Mesenchymal stem cell (in vitro differentiated cells and primary cell): ENCODE measurements around the gene MAPK7.
A peak's percentile ranks its signal among the peaks of the same experiment; 100 is the strongest.

Experiments
- DNase-seq: peaks from one replicate; pipeline ENCODE4 v3.0.0-alpha.2; 2013
- H2AFZ ChIP-seq: one replicate; pipeline ENCODE4 v1.6.1; 2013; ENCODE audit warnings: low read depth, mild to moderate bottlenecking, control low read depth, inconsistent platforms, low read length, moderate library complexity
- H2AK5ac ChIP-seq: 2 replicates; pipeline ENCODE4 v1.6.1; 2013; ENCODE audit warnings: low read length, moderate library complexity, mild to moderate bottlenecking, inconsistent platforms; ENCODE audit not compliant: severe bottlenecking
- H2BK120ac ChIP-seq: one replicate; pipeline ENCODE4 v1.6.1; 2013; ENCODE audit warnings: low read depth, mild to moderate bottlenecking, inconsistent platforms, low read length, moderate library complexity
- H2BK12ac ChIP-seq, 2 experiments: one replicate each; pipeline ENCODE4 v1.6.1; 2013; ENCODE audit warnings: inconsistent platforms in 2 of 2, low read length in 2 of 2, mild to moderate bottlenecking in 2 of 2, moderate library complexity in 2 of 2, control low read depth in 1 of 2
- H2BK15ac ChIP-seq: one replicate; pipeline ENCODE4 v1.6.1; 2013; ENCODE audit warnings: mild to moderate bottlenecking, low read depth, inconsistent platforms; ENCODE audit not compliant: poor library complexity, severe bottlenecking
- H2BK5ac ChIP-seq: 2 replicates; pipeline ENCODE4 v1.6.1; 2013; ENCODE audit warnings: low read depth, mild to moderate bottlenecking, low read length, control low read depth, inconsistent platforms; ENCODE audit not compliant: poor library complexity, severe bottlenecking
- H3K14ac ChIP-seq, 2 experiments: one replicate each; pipeline ENCODE4 v1.6.1; 2013; ENCODE audit warnings: inconsistent platforms in 2 of 2, low read length in 2 of 2, control low read depth in 1 of 2, mild to moderate bottlenecking in 1 of 2, moderate library complexity in 1 of 2
- H3K18ac ChIP-seq, 2 experiments: one replicate each; pipeline ENCODE4 v1.6.1; 2013; ENCODE audit warnings: inconsistent platforms in 2 of 2, low read length in 2 of 2, control low read depth in 1 of 2, low read depth in 1 of 2, mild to moderate bottlenecking in 1 of 2
- H3K23ac ChIP-seq, 2 experiments: one replicate each; pipeline ENCODE4 v1.6.1; 2013; ENCODE audit warnings: inconsistent platforms in 2 of 2, low read length in 2 of 2, mild to moderate bottlenecking in 2 of 2, moderate library complexity in 2 of 2, control low read depth in 1 of 2
- H3K27ac ChIP-seq: 2 replicates; pipeline ENCODE4 v1.5.1; 2013; ENCODE audit warnings: mild to moderate bottlenecking, moderate library complexity, low read length, control low read depth, inconsistent platforms; ENCODE audit not compliant: poor library complexity, severe bottlenecking
- H3K27me3 ChIP-seq, 2 experiments: 2 replicates each; pipeline versions ENCODE4 v1.6.1 to v1.7.0; 2013; ENCODE audit warnings: low read length in 2 of 2, mild to moderate bottlenecking in 2 of 2, moderate library complexity in 2 of 2, control low read depth in 1 of 2, inconsistent platforms in 1 of 2; ENCODE audit not compliant: control insufficient read depth in 1 of 2, insufficient read depth in 1 of 2
- H3K36me3 ChIP-seq, 2 experiments: 2 replicates each; pipeline versions ENCODE4 v1.6.1 to v1.7.0; 2013; ENCODE audit warnings: low read length in 2 of 2, control low read depth in 1 of 2, inconsistent platforms in 1 of 2, low read depth in 1 of 2, mild to moderate bottlenecking in 1 of 2; ENCODE audit not compliant: insufficient read depth in 2 of 2, control insufficient read depth in 1 of 2
- H3K4ac ChIP-seq, 2 experiments: one replicate each; pipeline ENCODE4 v1.6.1; 2013; ENCODE audit warnings: inconsistent platforms in 2 of 2, low read length in 2 of 2, mild to moderate bottlenecking in 2 of 2, moderate library complexity in 2 of 2, control low read depth in 1 of 2, low read depth in 1 of 2
- H3K4me1 ChIP-seq: 2 replicates; pipeline ENCODE4 v1.6.1; 2013; ENCODE audit warnings: low read depth, low read length, control low read depth; ENCODE audit not compliant: control insufficient read depth, insufficient read depth
- H3K4me2 ChIP-seq: 2 replicates; pipeline ENCODE4 v1.6.1; 2013; ENCODE audit warnings: low read length, mild to moderate bottlenecking, inconsistent platforms; ENCODE audit not compliant: poor library complexity, severe bottlenecking
- H3K4me3 ChIP-seq, 2 experiments: 2 replicates each; pipeline versions ENCODE4 v1.5.1 to v1.7.0; 2013; ENCODE audit warnings: low read length in 2 of 2, mild to moderate bottlenecking in 2 of 2, control low read depth in 1 of 2, low read depth in 1 of 2; ENCODE audit not compliant: insufficient read depth in 1 of 2
- H3K79me1 ChIP-seq: replicated peaks from 2 replicates; pipeline ENCODE4 v1.6.1; 2013; ENCODE audit warnings: mild to moderate bottlenecking, control low read depth, low read length, inconsistent platforms; ENCODE audit not compliant: poor library complexity, severe bottlenecking
- H3K9ac ChIP-seq: 2 replicates; pipeline ENCODE4 v1.7.0; 2013; ENCODE audit warnings: mild to moderate bottlenecking, low read length, moderate library complexity
- H3K9me3 ChIP-seq: 2 replicates; pipeline ENCODE4 v1.7.0; 2013; ENCODE audit warnings: mild to moderate bottlenecking, low read length; ENCODE audit not compliant: control insufficient read depth
- H4K8ac ChIP-seq: one replicate; pipeline ENCODE4 v1.6.1; 2013; ENCODE audit warnings: inconsistent platforms, mild to moderate bottlenecking, low read length, moderate library complexity
- H4K91ac ChIP-seq: one replicate; pipeline ENCODE4 v1.6.1; 2013; ENCODE audit warnings: mild to moderate bottlenecking, low read length, inconsistent platforms
- WGBS: methylation state at CpG from one replicate; pipeline ENCODE4 v1.1.7; 2013; ENCODE audit warnings: mixed read lengths; 5-methylcytosine and 5-hydroxymethylcytosine counted together

Gene MAPK7

DNA sequence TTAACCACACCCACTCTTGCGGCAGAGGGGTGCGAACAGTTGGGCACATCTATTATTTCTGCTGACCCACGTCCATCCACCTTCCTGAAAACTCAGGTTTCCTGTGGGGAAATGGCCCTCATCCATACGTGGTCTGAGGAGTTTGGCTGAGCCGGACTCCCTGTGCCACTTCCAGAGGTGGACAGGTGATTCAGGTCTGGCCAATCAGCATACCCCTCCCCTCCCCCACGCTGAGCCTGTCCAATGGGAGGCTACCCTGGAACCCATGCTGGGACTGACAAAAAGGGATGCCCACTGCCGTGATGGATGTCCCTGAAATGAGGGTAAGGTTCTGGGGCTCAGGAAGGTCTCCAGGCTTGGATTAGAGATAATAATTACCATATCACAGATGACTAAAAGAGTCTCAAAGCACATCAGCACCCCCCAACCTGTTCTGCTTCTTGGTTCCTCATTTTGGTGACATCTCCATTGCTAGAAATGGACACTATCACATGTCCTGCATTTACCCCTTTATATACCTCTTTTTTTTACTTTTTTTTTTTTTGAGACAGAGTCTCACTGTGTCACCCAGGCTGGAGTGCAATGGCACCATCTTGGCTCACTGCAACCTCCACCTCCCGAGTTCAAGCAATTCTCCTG, 5.3 kb upstream of the MAPK7 start:
- Histone ChIP-seq H3K14ac (no peak overlapping the region), H2AK5ac (no peak overlapping the region), H3K27ac (no peak overlapping the region), H3K9ac (no peak overlapping the region), H2BK12ac (peak overlapping the region; percentile 10 to 19), H3K36me3 (peaks cover 5 to 6% of the 10 kb centered on the region in 2 experiments), H3K79me1 (peaks cover 10% of the 10 kb centered on the region), H2BK5ac (no peak overlapping the region), H2BK15ac (peak overlapping the region; percentile 36), H3K4me1 (no peaks in the 10 kb centered on the region), H2AFZ (no peak overlapping the region), H3K27me3 (no peaks in the 10 kb centered on the region), H3K9me3 (no peaks in the 10 kb centered on the region), H4K91ac (no peak overlapping the region), H3K4me2 (no peak overlapping the region), H2BK120ac (no peak overlapping the region), H3K4me3 (no peak overlapping the region), H4K8ac (no peak overlapping the region), H3K23ac (no peak overlapping the region), H3K4ac (no peak overlapping the region), H3K18ac (no peak overlapping the region)
- WGBS, result 91% methylated on average over 7 of the region's 8 CpGs
- DNase-seq, result no peak

DNA sequence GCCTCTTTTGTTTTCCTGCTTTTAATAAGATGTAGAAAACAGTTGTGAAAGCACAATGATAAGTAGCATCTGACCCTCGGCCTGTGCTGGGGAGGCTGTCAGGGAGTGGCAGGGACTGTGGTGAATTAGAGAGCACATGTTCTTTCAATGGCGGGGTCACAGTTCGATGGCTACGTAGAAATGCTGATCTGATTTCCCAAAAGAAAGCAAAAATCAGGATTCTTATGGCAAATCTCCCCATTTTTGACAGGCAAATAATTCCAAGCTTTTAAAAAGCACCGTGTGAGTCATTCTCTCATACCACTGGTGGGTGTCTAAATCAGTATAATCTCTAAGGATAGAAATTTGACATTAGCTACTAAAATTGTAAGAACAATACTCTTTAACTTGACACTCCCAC, 4.2 kb upstream of the MAPK7 start:
- H2AFZ ChIP-seq, result no peak overlapping the region
- no peak overlapping the region for H4K91ac ChIP-seq
- peak overlapping the region; percentile 13 for H3K9ac ChIP-seq
- peaks cover 10% of the 10 kb centered on the region for H3K79me1 ChIP-seq
- no peak overlapping the region for H3K4me2 ChIP-seq
- H3K4me1 ChIP-seq, result no peaks in the 10 kb centered on the region
- no peak overlapping the region for H2BK5ac ChIP-seq
- no peak overlapping the region for H3K4me3 ChIP-seq
- no peak overlapping the region for H3K27ac ChIP-seq
- peaks cover 6 to 9% of the 10 kb centered on the region in 2 experiments for H3K36me3 ChIP-seq
- no peak overlapping the region for H2AK5ac ChIP-seq
- DNase-seq, result no peak
- H3K9me3 ChIP-seq, result no peaks in the 10 kb centered on the region
- H2BK120ac ChIP-seq, result no peak overlapping the region
- H3K27me3 ChIP-seq, result no peaks in the 10 kb centered on the region
- H4K8ac ChIP-seq, result no peak overlapping the region
- whole genome bisulfite sequencing, result 90% methylated on average over 4 of the region's 5 CpGs
- H3K4ac ChIP-seq, result no peak overlapping the region
- no peak overlapping the region for H2BK15ac ChIP-seq
- no peak overlapping the region for H3K23ac ChIP-seq
- H3K18ac ChIP-seq, result no peak overlapping the region
- H3K14ac ChIP-seq, result no peak overlapping the region
- H2BK12ac ChIP-seq, result no peak overlapping the region

DNA sequence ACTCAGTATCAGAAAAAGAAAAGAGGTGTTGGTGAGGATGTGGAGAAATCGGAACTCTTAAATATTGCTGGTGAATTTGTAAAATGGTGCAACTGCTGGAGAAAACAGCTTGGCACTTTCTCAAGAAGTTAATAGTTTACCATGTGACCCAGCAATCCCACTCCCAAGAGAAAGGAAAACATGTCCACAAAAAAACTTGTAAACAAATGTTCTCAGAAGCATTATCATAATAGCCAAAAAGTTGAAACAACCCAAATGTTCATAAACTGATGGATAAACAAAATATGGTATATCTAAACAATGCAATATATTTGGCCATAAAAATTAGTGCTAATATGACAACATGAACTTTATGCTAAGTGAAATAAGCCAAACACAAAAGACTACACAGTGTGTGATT, 2.6 kb upstream of the MAPK7 start:
- no peaks in the 10 kb centered on the region for H3K9me3 ChIP-seq
- no peak overlapping the region for H2BK5ac ChIP-seq
- H2BK15ac ChIP-seq, result no peak overlapping the region
- H3K4me3 ChIP-seq, result no peak overlapping the region
- no peak overlapping the region for H2BK120ac ChIP-seq
- no peak for DNase-seq
- no peak overlapping the region for H4K91ac ChIP-seq
- no peak overlapping the region for H2AK5ac ChIP-seq
- H2BK12ac ChIP-seq, result no peak overlapping the region
- WGBS, result no CpG with 5 or more reads among the region's 1 CpG
- H3K18ac ChIP-seq, result no peak overlapping the region
- H3K27me3 ChIP-seq, result no peaks in the 10 kb centered on the region
- H3K9ac ChIP-seq, result no peak overlapping the region
- H3K27ac ChIP-seq, result no peak overlapping the region
- H3K79me1 ChIP-seq, result peaks cover 16% of the 10 kb centered on the region
- no peak overlapping the region for H4K8ac ChIP-seq
- H3K14ac ChIP-seq, result no peak overlapping the region
- H3K4me1 ChIP-seq, result peaks cover 8% of the 10 kb centered on the region
- H3K4me2 ChIP-seq, result no peak overlapping the region
- H3K4ac ChIP-seq, result no peak overlapping the region
- H3K23ac ChIP-seq, result no peak overlapping the region
- H2AFZ ChIP-seq, result no peak overlapping the region
- peaks cover 15 to 21% of the 10 kb centered on the region in 2 experiments for H3K36me3 ChIP-seq

DNA sequence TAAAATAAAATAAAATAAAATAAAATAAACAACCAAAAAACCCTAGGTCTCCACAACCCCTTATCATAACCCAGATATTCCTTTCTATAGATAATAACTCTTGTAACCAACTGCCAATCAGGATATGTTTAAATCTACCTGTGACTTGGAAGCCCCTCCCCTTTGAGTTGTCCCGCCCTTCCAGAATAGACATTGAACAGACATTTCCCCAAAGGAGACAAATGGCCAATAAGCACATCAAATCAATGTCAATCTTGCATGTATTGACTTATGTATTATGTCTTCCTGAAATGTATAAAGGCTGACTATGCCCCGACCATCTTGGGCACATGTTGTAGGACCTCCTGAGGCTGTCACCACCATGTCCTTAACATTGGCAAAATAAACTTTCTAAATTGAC, 1.5 kb upstream of the MAPK7 start:
- Histone ChIP-seq H2AK5ac (no peak overlapping the region), H4K8ac (no peak overlapping the region), H3K23ac (no peak overlapping the region), H3K36me3 (peaks cover 26% of the 10 kb centered on the region in 2 experiments), H3K27me3 (no peaks in the 10 kb centered on the region), H3K4me2 (peak overlapping the region; percentile 74), H2BK15ac (no peak overlapping the region), H3K9me3 (no peaks in the 10 kb centered on the region), H3K4me3 (peak overlapping the region in 1 of 2 experiments; percentile 96), H3K27ac (peak overlapping the region; percentile 94), H2BK120ac (no peak overlapping the region), H3K4me1 (peaks cover 12% of the 10 kb centered on the region), H2BK12ac (no peak overlapping the region), H3K14ac (no peak overlapping the region), H4K91ac (no peak overlapping the region), H3K18ac (no peak overlapping the region), H3K9ac (peak overlapping the region; percentile 96), H2AFZ (no peak overlapping the region), H3K79me1 (peaks cover 24% of the 10 kb centered on the region), H2BK5ac (no peak overlapping the region), H3K4ac (no peak overlapping the region)
- 84% methylated on average over 2 of the region's 2 CpGs for WGBS
- no peak for DNase-seq
